RWPE2 (cell line): Measurements from ENCODE around the gene MAP6D1.

Source experiments
- ATAC-seq: fragments of 200-7000 bp; cut with Tn5 transposase; 3 replicates; pipeline ENCODE4 v1.9.1; 2021; ENCODE audit warnings: low read depth
- DNase-seq: peaks from one replicate; pipeline ENCODE4 v3.0.0-alpha.2; 2020; ENCODE audit warnings: low spot score
- H3K27ac ChIP-seq: fragments of 450-650 bp; 2 replicates; pipeline ENCODE4 v1.5.1; 2017; ENCODE audit warnings: mild to moderate bottlenecking; ENCODE audit not compliant: poor library complexity, severe bottlenecking
- H3K27me3 ChIP-seq: fragments of 250-450 bp; sonication (Bioruptor Pico); 2 replicates; pipeline ENCODE4 v1.5.1; 2021; ENCODE audit warnings: mild to moderate bottlenecking, moderate library complexity; ENCODE audit not compliant: insufficient read depth, poor library complexity, severe bottlenecking
- H3K36me3 ChIP-seq: fragments of 250-450 bp; sonication (Bioruptor Pico); 2 replicates; pipeline ENCODE4 v1.5.1; 2020; ENCODE audit warnings: low read depth, mild to moderate bottlenecking, moderate library complexity
- H3K4me1 ChIP-seq: fragments of 250-450 bp; sonication (Bioruptor Pico); 2 replicates; pipeline ENCODE4 v1.5.1; 2021; ENCODE audit warnings: mild to moderate bottlenecking, moderate library complexity; ENCODE audit not compliant: insufficient read depth, poor library complexity, severe bottlenecking
- H3K4me3 ChIP-seq: fragments of 250-450 bp; sonication (Bioruptor Pico); 2 replicates; pipeline ENCODE4 v1.5.1; 2021; ENCODE audit warnings: mild to moderate bottlenecking, moderate library complexity; ENCODE audit not compliant: severe bottlenecking
- H3K9me3 ChIP-seq: fragments of 250-450 bp; sonication (Bioruptor Pico); 2 replicates; pipeline ENCODE4 v1.5.1; 2021; ENCODE audit warnings: mild to moderate bottlenecking, moderate library complexity; ENCODE audit not compliant: severe bottlenecking
- CTCF ChIP-seq: fragments of 450-650 bp; IDR thresholded peaks from one replicate; pipeline ENCODE4 v1.5.1; 2017; ENCODE audit warnings: mild to moderate bottlenecking, moderate library complexity; ENCODE audit not compliant: poor library complexity, severe bottlenecking

The MAP6D1 gene

DNA sequence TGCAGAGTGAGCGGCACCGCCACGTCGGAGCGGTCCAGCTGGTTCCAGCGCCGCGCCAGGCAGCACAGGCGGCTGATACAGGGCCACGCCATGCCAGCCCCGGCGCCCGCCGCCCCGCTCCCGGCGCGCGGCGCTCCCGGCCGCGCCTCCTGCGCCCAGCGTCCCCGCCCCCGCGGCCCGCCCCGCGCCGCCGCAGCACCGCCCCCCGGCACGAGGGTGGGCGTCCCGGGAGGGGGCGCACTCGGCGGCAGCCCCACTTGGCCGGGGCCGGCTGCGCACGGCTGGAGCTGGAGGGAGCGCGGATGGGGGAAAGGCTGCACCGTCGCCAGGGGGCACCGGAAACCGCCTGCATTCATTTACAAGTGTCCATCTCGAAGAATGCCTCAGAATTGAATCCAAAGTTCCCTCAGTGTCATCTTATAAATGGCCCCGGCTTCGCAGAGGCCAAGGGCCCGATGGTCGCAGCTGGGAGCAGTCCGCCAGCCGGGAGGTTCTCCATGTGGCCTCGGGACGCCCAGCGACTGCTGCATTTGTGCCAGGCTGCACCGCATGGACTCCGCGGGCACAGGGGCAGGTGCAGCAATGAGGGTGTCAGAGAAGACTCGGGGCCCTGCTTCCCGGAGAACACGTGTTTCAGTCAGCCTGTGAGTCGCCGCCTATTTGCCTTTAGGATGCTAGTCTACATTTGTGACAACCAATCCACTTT is at the start of gene MAP6D1:
Gene MAP6D1, minus strand, starts transcription at position 122 of the 706 bp plus-strand sequence. Its CDS starts 30 bp downstream, at position 92.
- Histone ChIP-seq H3K4me3 (peak within 1 kb of the TSS; percentile 47), H3K9me3 (no peaks in the 10 kb centered on the region), H3K27ac (peak within 1 kb of the TSS; percentile 32), H3K36me3 (peaks cover 8% of the 10 kb centered on the region), H3K4me1 (peaks cover 7% of the 10 kb centered on the region), H3K27me3 (no peaks in the 10 kb centered on the region)
- TF ChIP-seq CTCF, result peak; percentile 70
- ATAC-seq (peak; percentile 48), DNase-seq (no peak)

DNA sequence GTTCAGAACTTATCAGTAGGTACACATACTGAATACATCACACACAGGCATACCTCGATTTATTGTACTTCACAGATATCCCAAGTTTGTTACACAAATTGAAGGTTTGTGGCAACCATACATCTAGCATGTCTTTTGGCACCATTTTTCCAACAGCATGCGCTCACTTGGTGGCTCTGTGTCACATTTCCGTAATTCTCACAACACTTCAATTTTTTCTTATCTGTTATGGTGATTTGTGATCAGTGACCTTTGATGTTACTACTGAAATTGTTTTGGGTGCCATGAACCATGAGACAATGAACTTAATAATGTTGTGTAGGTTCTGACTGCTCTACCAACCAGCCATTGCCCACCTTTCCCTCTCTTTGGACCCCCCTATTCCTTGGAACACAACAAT is 48.5 kb upstream of the MAP6D1 start:
- TF ChIP-seq CTCF, result no peak

DNA sequence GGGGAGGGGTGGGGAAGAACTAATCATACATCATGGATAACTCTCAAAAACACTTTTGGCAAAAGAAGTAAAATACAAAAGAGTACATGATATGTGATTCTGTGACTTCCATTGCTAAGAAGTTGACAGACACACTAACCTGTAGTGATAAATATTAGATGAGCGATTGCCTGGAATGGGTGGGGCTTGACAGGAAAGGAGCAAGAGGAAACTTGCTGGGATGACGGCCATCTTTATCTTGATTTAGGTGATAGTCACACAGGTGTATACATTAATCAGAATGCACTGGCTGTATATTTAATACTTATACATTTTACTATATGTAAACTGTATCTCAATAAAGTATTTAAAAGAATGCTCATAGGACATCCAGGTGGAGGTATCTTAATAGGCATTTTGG is 46.2 kb upstream of the MAP6D1 start:
- no peak for DNase-seq
- H3K4me1 ChIP-seq, result peaks cover 6% of the 10 kb centered on the region
- H3K27me3 ChIP-seq, result no peaks in the 10 kb centered on the region
- no peak overlapping the region for H3K27ac ChIP-seq
- no peak for ATAC-seq
- no peak overlapping the region for H3K4me3 ChIP-seq
- no peaks in the 10 kb centered on the region for H3K9me3 ChIP-seq
- H3K36me3 ChIP-seq, result peaks cover 16% of the 10 kb centered on the region
- TF ChIP-seq CTCF, result no peak

More for the DNA sequence above, 48.5 kb upstream of the MAP6D1 start:
- H3K4me1 ChIP-seq, result peaks cover 6% of the 10 kb centered on the region
- no peak overlapping the region for H3K27ac ChIP-seq
- no peaks in the 10 kb centered on the region for H3K27me3 ChIP-seq
- H3K36me3 ChIP-seq, result peaks cover 15% of the 10 kb centered on the region
- H3K9me3 ChIP-seq, result no peaks in the 10 kb centered on the region
- no peak for ATAC-seq
- DNase-seq, result no peak
- no peak overlapping the region for H3K4me3 ChIP-seq

- no peaks in the 10 kb centered on the region for H3K27me3 ChIP-seq
- ATAC-seq (no peak), DNase-seq (no peak)
- peaks cover 23% of the 10 kb centered on the region for H3K36me3 ChIP-seq
- TF ChIP-seq CTCF, result no peak
- H3K4me3 ChIP-seq, result no peak overlapping the region
- H3K27ac ChIP-seq, result no peak overlapping the region
- no peaks in the 10 kb centered on the region for H3K9me3 ChIP-seq
- H3K4me1 ChIP-seq, result peaks cover 6% of the 10 kb centered on the region
These were observed 45.2 kb upstream of the MAP6D1 start for GRCh38 chr3:183870563-183870962.

- H3K27ac ChIP-seq, result no peak overlapping the region
- TF ChIP-seq CTCF, result no peak
- H3K4me3 ChIP-seq, result no peak overlapping the region
- no peaks in the 10 kb centered on the region for H3K27me3 ChIP-seq
- H3K4me1 ChIP-seq, result peaks cover 6% of the 10 kb centered on the region
- peaks cover 36% of the 10 kb centered on the region for H3K36me3 ChIP-seq
- no peaks in the 10 kb centered on the region for H3K9me3 ChIP-seq
- DNase-seq, result no peak
- no peak for ATAC-seq
These were observed 43.4 kb upstream of the MAP6D1 start for GRCh38 chr3:183868796-183869195.
